H1 (cell line): Measurements from ENCODE around the gene ABCA5. TPM values are rescaled to one million over a fixed set of nuclear protein-coding genes. Genes with fewer than 3 reads are reported as not detected.

Experiments
- CTCF ChIA-PET: fragments of 300-600 bp; sonication (Branson Sonifier 250); formaldehyde crosslinking; loops from one replicate; lab custom pipeline; 2021; ENCODE audit not compliant: partially characterized antibody; lab: Charles Lee
- POLR2A ChIA-PET: fragments of 300-600 bp; sonication (Branson Sonifier 250); formaldehyde crosslinking; loops from one replicate; lab custom pipeline; 2021; ENCODE audit warnings: inconsistent platforms; ENCODE audit not compliant: partially characterized antibody; lab: Charles Lee
- DNase-seq, 2 experiments: peaks; one replicate each; pipeline versions ENCODE4 v3.0.0 to v3.0.0-alpha.2; 2010 to 2022; ENCODE audit warnings: low spot score in 2 of 2, low read depth in 1 of 2, mixed read lengths in 1 of 2
- FAIRE-seq: peaks from 2 replicates; lab custom pipeline; 2011; peaks lifted over from hg19 to GRCh38; lab: Jason Lieb, UNC
- H2AFZ ChIP-seq: 2 replicates; pipeline ENCODE4 v1.8.1; 2012; ENCODE audit warnings: low read length, inconsistent platforms
- H2AK5ac ChIP-seq: 2 replicates; pipeline ENCODE4 v1.6.1; 2013; ENCODE audit warnings: low read depth, low read length
- H2BK120ac ChIP-seq: replicated peaks from 2 replicates; pipeline ENCODE3; 2013; ENCODE audit warnings: low read depth, low read length, inconsistent platforms
- H2BK12ac ChIP-seq: 2 replicates; pipeline ENCODE4 v1.6.1; 2013; ENCODE audit warnings: low read depth, low read length
- H2BK15ac ChIP-seq: 2 replicates; pipeline ENCODE4 v1.6.1; 2013; ENCODE audit warnings: low read length
- H2BK20ac ChIP-seq: 2 replicates; pipeline ENCODE4 v1.6.1; 2013; ENCODE audit warnings: low read length
- H2BK5ac ChIP-seq: 2 replicates; pipeline ENCODE4 v1.6.1; 2013; ENCODE audit warnings: low read depth, low read length
- H3K14ac ChIP-seq: 2 replicates; pipeline ENCODE4 v1.6.1; 2013; ENCODE audit warnings: inconsistent platforms; ENCODE audit not compliant: insufficient read length
- H3K18ac ChIP-seq: 2 replicates; pipeline ENCODE4 v1.6.1; 2013; ENCODE audit warnings: low read length; ENCODE audit errors: extremely low read depth
- H3K23ac ChIP-seq: 2 replicates; pipeline ENCODE4 v1.6.1; 2013; ENCODE audit warnings: inconsistent platforms; ENCODE audit not compliant: insufficient read length
- H3K23me2 ChIP-seq: 2 replicates; pipeline ENCODE4 v1.6.1; 2013; ENCODE audit warnings: low read depth, low read length
- H3K27ac ChIP-seq: 2 replicates; pipeline ENCODE4 v1.6.1; 2011; ENCODE audit warnings: low read depth, low read length, inconsistent platforms
- H3K27me3 ChIP-seq, 4 experiments: replicated peaks in 1 of 4; 1 replicate in 1 of 4; 2 replicates in 3 of 4; pipeline versions ENCODE4 v1.6.1 to v1.8.1; 2011 to 2013; ENCODE audit warnings: low read length in 3 of 4, mild to moderate bottlenecking in 3 of 4, inconsistent platforms in 2 of 4, mixed read lengths in 2 of 4, moderate library complexity in 1 of 4; ENCODE audit not compliant: control insufficient read depth in 3 of 4, insufficient read depth in 3 of 4; ENCODE audit errors: extremely low read depth in 1 of 4
- H3K36me3 ChIP-seq, 4 experiments: 2 replicates each; pipeline versions ENCODE4 v1.6.1 to v1.8.1; 2011 to 2013; ENCODE audit warnings: mild to moderate bottlenecking in 4 of 4, low read length in 3 of 4, moderate library complexity in 2 of 4, control low read depth in 1 of 4, inconsistent platforms in 1 of 4; ENCODE audit not compliant: insufficient read depth in 4 of 4, control insufficient read depth in 2 of 4
- H3K4ac ChIP-seq: replicated peaks from 2 replicates; pipeline ENCODE3; 2013; ENCODE audit warnings: low read length, low read depth, mixed read lengths, inconsistent platforms; ENCODE audit not compliant: insufficient read length
- H3K4me1 ChIP-seq, 4 experiments: replicated peaks in 1 of 4; 1 replicate in 1 of 4; 2 replicates in 3 of 4; pipeline versions ENCODE4 v1.6.1 to v1.8.1; 2011 to 2013; ENCODE audit warnings: low read length in 3 of 4, inconsistent platforms in 2 of 4, mixed read lengths in 1 of 4; ENCODE audit not compliant: insufficient read depth in 4 of 4, control insufficient read depth in 3 of 4
- H3K4me2 ChIP-seq, 2 experiments: 2 replicates each; pipeline versions ENCODE4 v1.6.1 to v1.8.1; 2011 to 2013; ENCODE audit warnings: low read depth in 2 of 2, low read length in 2 of 2, control low read depth in 1 of 2, inconsistent platforms in 1 of 2, mild to moderate bottlenecking in 1 of 2; ENCODE audit not compliant: insufficient read depth in 1 of 2
- H3K4me3 ChIP-seq, 4 experiments: fragments of 200-600, 300-600 bp in 1 of 4; sonication (generic), shearing (Covaris generic), sonication (Bioruptor Twin) in 1 of 4; 2 replicates each; pipeline versions ENCODE4 v1.5.1 to v1.8.1; 2011 to 2016; ENCODE audit warnings: low read length in 4 of 4, low read depth in 3 of 4, control low read depth in 2 of 4, inconsistent platforms in 2 of 4, mild to moderate bottlenecking in 2 of 4, mixed read lengths in 1 of 4, moderate library complexity in 1 of 4; ENCODE audit not compliant: insufficient read depth in 2 of 4; ENCODE audit errors: extremely low read depth in 1 of 4
- H3K56ac ChIP-seq: replicated peaks from 2 replicates; pipeline ENCODE3; 2013; ENCODE audit warnings: low read depth, mild to moderate bottlenecking, mixed read lengths, low read length, inconsistent platforms; ENCODE audit not compliant: insufficient read length
- H3K79me1 ChIP-seq: 2 replicates; pipeline ENCODE4 v1.6.1; 2013; ENCODE audit warnings: low read depth, low read length, control low read depth
- H3K79me2 ChIP-seq, 2 experiments: 2 replicates each; pipeline versions ENCODE4 v1.6.1 to v1.8.1; 2012 to 2013; ENCODE audit warnings: low read length in 2 of 2, mild to moderate bottlenecking in 2 of 2, inconsistent platforms in 1 of 2; ENCODE audit not compliant: insufficient read depth in 2 of 2, control insufficient read depth in 1 of 2
- H3K9ac ChIP-seq, 4 experiments: replicated peaks in 1 of 4; 1 replicate in 1 of 4; 2 replicates in 3 of 4; pipeline versions ENCODE4 v1.6.1 to v1.8.1; 2011 to 2013; ENCODE audit warnings: low read depth in 3 of 4, low read length in 3 of 4, control low read depth in 2 of 4, mild to moderate bottlenecking in 2 of 4, moderate library complexity in 2 of 4, inconsistent platforms in 1 of 4; ENCODE audit errors: extremely low read depth in 1 of 4
- H3K9me3 ChIP-seq, 2 experiments: 2 replicates each; pipeline versions ENCODE4 v1.6.1 to v1.8.1; 2012 to 2013; ENCODE audit warnings: mild to moderate bottlenecking in 2 of 2, moderate library complexity in 2 of 2, control low read depth in 1 of 2, inconsistent platforms in 1 of 2, low read depth in 1 of 2, low read length in 1 of 2, mixed read lengths in 1 of 2; ENCODE audit not compliant: insufficient read depth in 2 of 2
- H4K20me1 ChIP-seq, 2 experiments: replicated peaks in 1 of 2; 2 replicates each; pipeline versions ENCODE3 to v1.8.1; 2011 to 2013; ENCODE audit warnings: inconsistent platforms in 2 of 2, low read length in 2 of 2, mild to moderate bottlenecking in 1 of 2; ENCODE audit not compliant: insufficient read depth in 2 of 2, control insufficient read depth in 1 of 2
- H4K5ac ChIP-seq: 2 replicates; pipeline ENCODE4 v1.6.1; 2013; ENCODE audit warnings: low read length, low read depth, mixed read lengths, inconsistent platforms; ENCODE audit not compliant: insufficient read length
- H4K8ac ChIP-seq: 2 replicates; pipeline ENCODE4 v1.8.0; 2013; ENCODE audit warnings: mild to moderate bottlenecking, moderate library complexity, low read length, inconsistent platforms; ENCODE audit not compliant: insufficient read depth; ENCODE audit errors: extremely low read depth
- H4K91ac ChIP-seq: replicated peaks from 2 replicates; pipeline ENCODE3; 2013; ENCODE audit warnings: low read length, mixed read lengths, inconsistent platforms; ENCODE audit not compliant: insufficient read length
- FOSL1 ChIP-seq: IDR thresholded peaks from 2 replicates; pipeline ENCODE4 v1.6.1; 2011; ENCODE audit warnings: mild to moderate bottlenecking, low read depth, low read length, moderate library complexity; ENCODE audit not compliant: insufficient read depth
- RFX5 ChIP-seq: IDR thresholded peaks from 2 replicates; pipeline ENCODE4 v1.6.1; 2011; ENCODE audit warnings: low read depth, low read length, improper control_type of control experiment, borderline replicate concordance
- RXRA ChIP-seq: IDR thresholded peaks from 2 replicates; pipeline ENCODE4 v1.6.1; 2011; ENCODE audit warnings: low read depth, mild to moderate bottlenecking, low read length, moderate library complexity; ENCODE audit not compliant: insufficient read depth
- SP2 ChIP-seq: IDR thresholded peaks from 2 replicates; pipeline ENCODE4 v1.6.1; 2012; ENCODE audit warnings: mild to moderate bottlenecking, low read length, inconsistent platforms
- WGBS, 2 experiments: shearing (Covaris generic) in 1 of 2; methylation state at CpG; one replicate each; pipeline versions ENCODE4 v1.1.6 to v1.1.7; 2013 to 2015; ENCODE audit warnings: low lambda C conversion rate in 2 of 2, mixed read lengths in 2 of 2, inconsistent platforms in 1 of 2, low coverage in 1 of 2, missing lambda C conversion rate in 1 of 2; ENCODE audit not compliant: insufficient replicate concordance in 2 of 2, insufficient coverage in 1 of 2, insufficient read length in 1 of 2; ENCODE audit errors: extremely low coverage in 1 of 2, missing lambda C conversion rate in 1 of 2; 5-methylcytosine and 5-hydroxymethylcytosine counted together
- polyA plus RNA-seq, 7 experiments: library from polyadenylated mRNA; depleted of rRNA in 3 of 7; stranded (reverse) in 5 of 7; unstranded in 2 of 7; fragments of >200 nt in 5 of 7; fragments of 200-250 nt in 2 of 7; gene quantifications; 1 replicate in 5 of 7; 2 replicates in 1 of 7; 4 replicates in 1 of 7; pipeline versions ENCODE4 v1.2.1 to v1.2.3, GENCODE V29; 2011 to 2013; ENCODE audit warnings: missing spikeins in 2 of 7, mixed read lengths in 2 of 7
- total RNA-seq: library from RNA; stranded (reverse); fragmentation: NEBNext Ultra II Directional; extraction: Animal tissue kit (Norgen Biotek cat#: 25700); gene quantifications from 2 replicates; pipeline ENCODE4 v1.2.1, GENCODE V29; 2021

Gene ABCA5
- total and polyA plus RNA-seq, 2 of the 8 experiments (the other 6 are each of a cell fraction or from before 2014, with no cell fraction given): 1.3 to 4.1 TPM

DNA sequence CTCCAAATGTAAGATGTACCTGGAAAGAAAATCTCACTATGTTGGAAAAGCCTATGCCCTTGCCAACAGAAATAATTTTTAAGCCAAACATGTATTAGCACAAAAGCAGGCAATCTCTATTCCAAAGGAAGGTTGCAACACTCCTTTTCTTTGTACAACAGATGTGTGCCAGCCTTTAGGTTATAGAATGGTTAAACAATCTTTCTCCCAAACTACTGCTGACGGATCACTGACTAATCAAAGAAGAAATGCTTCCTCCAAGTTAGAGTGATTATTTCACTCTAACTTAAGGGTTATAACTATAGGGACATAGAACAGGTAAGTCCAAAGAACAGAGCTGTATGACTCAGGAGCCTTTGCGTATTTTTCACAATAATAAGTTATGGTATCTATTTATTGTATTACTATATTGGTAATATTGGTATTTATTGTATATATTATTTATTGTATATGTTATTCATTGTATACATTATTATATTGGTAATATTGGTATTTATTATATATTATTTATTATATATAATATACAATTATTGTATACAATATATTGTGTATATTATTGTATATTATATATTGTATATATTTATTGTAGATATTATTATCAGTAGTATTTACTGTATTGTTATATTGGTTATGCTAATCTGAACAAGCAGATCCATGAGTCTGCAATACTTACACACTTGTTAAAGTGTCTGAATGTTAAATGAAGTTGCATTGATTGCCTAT, 36.7 kb upstream of the ABCA5 start:
- no peak overlapping the region for H2BK120ac ChIP-seq
- H3K56ac ChIP-seq: no peak overlapping the region
- H3K18ac ChIP-seq: no peak overlapping the region
- H4K5ac ChIP-seq: no peak overlapping the region
- H2AFZ ChIP-seq: no peak overlapping the region
- 92% methylated on average over 2 of the region's 2 CpGs; no CpG with 5 or more reads in 1 of the 2 experiments for WGBS, 2 experiments
- FAIRE-seq (no peak), DNase-seq (no peak)
- H3K79me1 ChIP-seq: no peaks in the 10 kb centered on the region
- H3K23ac ChIP-seq: no peak overlapping the region
- no peak overlapping the region for H3K4ac ChIP-seq
- H3K9me3 ChIP-seq: no peaks in the 10 kb centered on the region
- peaks cover 0 to 3% (median 0%) of the 10 kb centered on the region in 4 experiments; a peak in 1 of 7 replicates for H3K4me1 ChIP-seq
- H2AK5ac ChIP-seq: no peak overlapping the region
- POLR2A ChIA-PET: no interaction called here
- no peak overlapping the region for H2BK15ac ChIP-seq
- H2BK12ac ChIP-seq: no peak overlapping the region
- no peaks in the 10 kb centered on the region for H4K20me1 ChIP-seq
- no peak overlapping the region for H4K8ac ChIP-seq
- H2BK20ac ChIP-seq: no peak overlapping the region
- H3K36me3 ChIP-seq: no peaks in the 10 kb centered on the region
- H3K4me3 ChIP-seq: no peak overlapping the region
- H3K14ac ChIP-seq: no peak overlapping the region
- H3K23me2 ChIP-seq: no peaks in the 10 kb centered on the region
- no peak overlapping the region for H3K27ac ChIP-seq
- H4K91ac ChIP-seq: no peak overlapping the region
- no peaks in the 10 kb centered on the region for H3K27me3 ChIP-seq
- no peak overlapping the region for H3K9ac ChIP-seq
- no peaks in the 10 kb centered on the region for H3K79me2 ChIP-seq
- CTCF ChIA-PET: interaction anchor here (1.9 to 10.6 kb wide), 2 partner anchors 30 to 161 kb away, joined by 6 to 93 read pairs; no protein-coding TSS in a partner anchor
- H2BK5ac ChIP-seq: no peak overlapping the region
- H3K4me2 ChIP-seq: no peak overlapping the region
- TF ChIP-seq SP2: no peak
- no peak for TF ChIP-seq RFX5
- TF ChIP-seq FOSL1: no peak
- no peak for TF ChIP-seq RXRA
